ENCODE results near the gene GPR107.

GPR107 gene

GRCh38 chr9:130112538-130113151 is 58.9 kb downstream of the GPR107 start:
- no peak for DNase-seq

- DNase-seq = no peak
Observed at GRCh38 chr9:130114741-130115140, 61.0 kb downstream of the GPR107 start.

GRCh38 chr9:130116346-130116745 is 62.6 kb downstream of the GPR107 start:
- DNase-seq = no peak

GRCh38 chr9:130117376-130117775 is 63.7 kb downstream of the GPR107 start:
- no peak for DNase-seq

GRCh38 chr9:130117816-130118632 is 64.3 kb downstream of the GPR107 start:
- DNase-seq = no peak

GRCh38 chr9:130118841-130119518 is 65.3 kb downstream of the GPR107 start:
- DNase-seq = no peak

- no peak for DNase-seq
Observed at GRCh38 chr9:130119519-130120298, 66.0 kb downstream of the GPR107 start.

GRCh38 chr9:130120299-130120587 is 66.5 kb downstream of the GPR107 start:
- no peak for DNase-seq

- no peak for DNase-seq
Observed at GRCh38 chr9:130120832-130121231, 67.1 kb downstream of the GPR107 start.

GRCh38 chr9:130122456-130122855 is 68.8 kb downstream of the GPR107 start:
- no peak for DNase-seq

- DNase-seq = no peak
Observed at GRCh38 chr9:130124085-130124860, 70.6 kb downstream of the GPR107 start.

- no peak for DNase-seq
Observed at GRCh38 chr9:130126721-130127433, 73.2 kb downstream of the GPR107 start.

- peak; percentile 38 for DNase-seq
Observed at GRCh38 chr9:130128251-130128650, 74.5 kb downstream of the GPR107 start.

GRCh38 chr9:130128733-130129431 is 75.2 kb downstream of the GPR107 start:
- DNase-seq = peak; percentile 42

- peak; percentile 30 for DNase-seq
Observed at GRCh38 chr9:130129432-130130061, 75.8 kb downstream of the GPR107 start.

- DNase-seq = no peak
Observed at GRCh38 chr9:130132746-130133145, 79.0 kb downstream of the GPR107 start.

GRCh38 chr9:130137081-130137640 is 83.5 kb downstream of the GPR107 start:
- no peak for DNase-seq

- no peak for DNase-seq
Observed at GRCh38 chr9:130137641-130138081, 84.0 kb downstream of the GPR107 start.

- no peak for DNase-seq
Observed at GRCh38 chr9:130138171-130138653, 84.5 kb downstream of the GPR107 start.

GRCh38 chr9:130138791-130139190 is 85.1 kb downstream of the GPR107 start:
- no peak for DNase-seq

Data from stimulated activated CD4-positive, alpha-beta T cell treated with anti-CD3 and anti-CD28 coated beads, Interleukin-12 subunit alpha, Interleukin-12 subunit beta, amount 100 ng/mL, for 4 hours (primary cell).